HG03095 (cell line): Measurements from ENCODE around the gene TFAP2E.
A peak's percentile ranks its signal among the peaks of the same experiment; 100 is the strongest.
"Not testable (repeated sequence)": the region's sequence is repeated elsewhere in the genome, so short reads cannot be mapped to it uniquely, and the experiment has no call there.

Source experiments
- ATAC-seq: cut with Tn5 transposase; IDR thresholded peaks from one replicate; pipeline ENCODE4 v1.9.1; 2021; ENCODE audit warnings: moderate library complexity; ENCODE audit not compliant: unreplicated experiment

TFAP2E gene

GRCh38 chr1:35571263-35571662 is 1.9 kb upstream of the TFAP2E start:
- no peak for ATAC-seq

GRCh38 chr1:35572296-35572695 is 818 bp upstream of the TFAP2E start:
- no peak for ATAC-seq

GRCh38 chr1:35574125-35574654 is 1.1 kb downstream of the TFAP2E start:
- ATAC-seq = no peak

- ATAC-seq = no peak
Measured at GRCh38 chr1:35574655-35575415, 1.7 kb downstream of the TFAP2E start.

- no peak for ATAC-seq
Measured at GRCh38 chr1:35575416-35575958, 2.4 kb downstream of the TFAP2E start.

GRCh38 chr1:35576061-35576765 is 3.1 kb downstream of the TFAP2E start:
- no peak for ATAC-seq

GRCh38 chr1:35576766-35577070 is 3.6 kb downstream of the TFAP2E start:
- ATAC-seq = not testable (repeated sequence)

- ATAC-seq = peak; percentile 52
Measured at GRCh38 chr1:35577071-35577998, 4.2 kb downstream of the TFAP2E start.

- ATAC-seq = no peak
Measured at GRCh38 chr1:35580949-35581388, 7.9 kb downstream of the TFAP2E start.

- ATAC-seq = not testable (repeated sequence)
Measured at GRCh38 chr1:35581621-35582020, 8.5 kb downstream of the TFAP2E start.

- no peak for ATAC-seq
Measured at GRCh38 chr1:35585281-35585680, 12.2 kb downstream of the TFAP2E start.

- ATAC-seq = not testable (repeated sequence)
Measured at GRCh38 chr1:35585805-35586204, 12.7 kb downstream of the TFAP2E start.

- no peak for ATAC-seq
Measured at GRCh38 chr1:35586808-35587207, 13.7 kb downstream of the TFAP2E start.

GRCh38 chr1:35587736-35588135 is 14.6 kb downstream of the TFAP2E start:
- ATAC-seq = no peak

GRCh38 chr1:35588197-35588910 is 15.2 kb downstream of the TFAP2E start:
- ATAC-seq = no peak

- ATAC-seq = no peak
Measured at GRCh38 chr1:35589516-35590427, 16.7 kb downstream of the TFAP2E start.

- ATAC-seq = no peak
Measured at GRCh38 chr1:35590476-35591040, 17.4 kb downstream of the TFAP2E start.

GRCh38 chr1:35591211-35591610 is 18.1 kb downstream of the TFAP2E start:
- no peak for ATAC-seq
